Measurements from ENCODE around the gene MFSD12.

The MFSD12 gene

DNA sequence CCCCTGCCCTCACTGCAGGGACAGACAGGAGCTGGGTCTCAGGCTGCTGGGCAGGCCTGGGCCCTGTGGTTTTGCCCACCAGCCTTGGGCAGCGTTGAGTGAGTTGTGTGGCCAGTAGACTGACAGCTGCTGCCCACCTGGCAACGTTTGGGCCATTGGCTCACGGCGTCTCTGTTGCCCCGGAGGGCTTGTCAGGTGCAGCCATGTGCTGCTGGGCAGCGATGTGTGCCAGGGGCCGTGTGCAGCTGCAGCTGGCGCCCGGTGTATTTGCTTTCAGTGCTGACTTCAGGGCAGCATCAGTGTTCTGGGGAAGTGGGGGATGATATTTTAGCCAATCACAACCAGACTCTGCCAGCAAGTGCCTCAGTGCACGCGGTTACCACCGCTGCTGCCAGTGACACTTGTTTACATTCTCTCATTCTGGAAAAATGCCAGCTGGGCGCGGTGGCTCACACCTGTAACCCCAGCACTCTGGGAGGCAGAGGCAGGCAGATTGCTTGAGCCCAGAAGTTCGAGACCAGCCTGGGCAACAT lies 40.6 kb downstream of the MFSD12 start:
- no peak overlapping the region for H3K4me3 ChIP-seq (ENCODE audit: low read depth, low read length)
- TF ChIP-seq MYC (IDR thresholded peaks at IDR 0.05; ENCODE audit: low read depth, low read length) (no peak), POLR2A (IDR thresholded peaks at IDR 0.05; ENCODE audit: extremely low read depth, insufficient read length) (no peak)
- TF ChIP-seq, protein P1, sequence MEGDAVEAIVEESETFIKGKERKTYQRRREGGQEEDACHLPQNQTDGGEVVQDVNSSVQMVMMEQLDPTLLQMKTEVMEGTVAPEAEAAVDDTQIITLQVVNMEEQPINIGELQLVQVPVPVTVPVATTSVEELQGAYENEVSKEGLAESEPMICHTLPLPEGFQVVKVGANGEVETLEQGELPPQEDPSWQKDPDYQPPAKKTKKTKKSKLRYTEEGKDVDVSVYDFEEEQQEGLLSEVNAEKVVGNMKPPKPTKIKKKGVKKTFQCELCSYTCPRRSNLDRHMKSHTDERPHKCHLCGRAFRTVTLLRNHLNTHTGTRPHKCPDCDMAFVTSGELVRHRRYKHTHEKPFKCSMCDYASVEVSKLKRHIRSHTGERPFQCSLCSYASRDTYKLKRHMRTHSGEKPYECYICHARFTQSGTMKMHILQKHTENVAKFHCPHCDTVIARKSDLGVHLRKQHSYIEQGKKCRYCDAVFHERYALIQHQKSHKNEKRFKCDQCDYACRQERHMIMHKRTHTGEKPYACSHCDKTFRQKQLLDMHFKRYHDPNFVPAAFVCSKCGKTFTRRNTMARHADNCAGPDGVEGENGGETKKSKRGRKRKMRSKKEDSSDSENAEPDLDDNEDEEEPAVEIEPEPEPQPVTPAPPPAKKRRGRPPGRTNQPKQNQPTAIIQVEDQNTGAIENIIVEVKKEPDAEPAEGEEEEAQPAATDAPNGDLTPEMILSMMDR (IDR thresholded peaks at IDR 0.05; ENCODE audit: low read depth, low read length): no peak
- TF ChIP-seq, protein P2, sequence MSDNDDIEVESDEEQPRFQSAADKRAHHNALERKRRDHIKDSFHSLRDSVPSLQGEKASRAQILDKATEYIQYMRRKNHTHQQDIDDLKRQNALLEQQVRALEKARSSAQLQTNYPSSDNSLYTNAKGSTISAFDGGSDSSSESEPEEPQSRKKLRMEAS (IDR thresholded peaks at IDR 0.05; ENCODE audit: low read depth, low read length): no peak
- DNase-seq (ENCODE audit: low read depth): no peak

DNA sequence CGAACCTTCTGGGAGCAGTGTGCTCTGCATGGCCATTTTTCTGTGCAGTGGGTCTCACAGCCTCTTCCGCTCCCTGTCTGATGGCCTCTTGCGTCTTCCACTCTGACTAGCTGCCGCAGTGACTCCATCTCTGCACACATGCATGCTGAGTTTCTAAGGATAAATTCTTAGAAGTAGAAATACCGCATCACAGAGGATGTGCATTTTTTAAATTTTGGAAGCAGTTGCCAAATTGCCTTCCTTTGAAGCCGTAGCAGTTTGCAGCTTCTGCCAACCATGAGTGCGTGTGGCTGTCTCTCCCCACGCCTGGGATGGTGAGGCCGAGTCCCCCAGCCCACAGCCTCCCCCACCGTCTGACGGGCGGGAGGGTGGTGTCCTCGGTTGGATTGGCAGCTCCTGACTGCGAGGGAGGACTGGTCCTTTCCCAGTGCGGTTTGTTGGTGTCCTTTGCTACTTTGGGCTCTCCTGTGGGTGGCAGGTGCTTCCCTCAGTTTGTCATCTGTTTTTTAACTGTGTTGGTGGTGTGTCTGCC lies 41.4 kb downstream of the MFSD12 start:
- DNase-seq (ENCODE audit: low read depth): no peak
- TF ChIP-seq, protein P2 (IDR thresholded peaks at IDR 0.05; ENCODE audit: low read depth, low read length): no peak
- no peak for TF ChIP-seq MYC (IDR thresholded peaks at IDR 0.05; ENCODE audit: low read depth, low read length)
- TF ChIP-seq, protein P1 (IDR thresholded peaks at IDR 0.05; ENCODE audit: low read depth, low read length): no peak
- no peak for TF ChIP-seq POLR2A (IDR thresholded peaks at IDR 0.05; ENCODE audit: extremely low read depth, insufficient read length)
- H3K4me3 ChIP-seq (ENCODE audit: low read depth, low read length): no peak overlapping the region

DNA sequence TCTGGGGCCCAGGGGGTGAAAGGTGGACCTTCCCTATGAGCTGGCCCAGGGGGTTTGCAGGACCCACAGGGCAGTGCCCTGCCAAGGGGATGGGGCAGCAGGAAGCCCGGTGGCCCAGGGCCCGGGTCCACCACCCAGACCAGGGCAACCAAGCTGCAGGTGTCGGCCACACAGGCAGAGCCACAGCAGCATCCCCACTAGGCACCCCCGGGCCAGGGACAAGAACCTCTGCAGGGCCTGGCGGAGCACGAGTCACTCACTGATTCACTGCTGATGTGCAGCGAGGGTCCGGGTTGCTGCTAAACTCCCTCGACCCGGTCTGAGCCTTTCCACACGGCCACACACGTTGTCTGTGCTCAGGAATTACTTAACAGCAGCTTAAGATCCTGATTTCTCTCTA lies 42.5 kb downstream of the MFSD12 start:
- DNase-seq (ENCODE audit: low read depth): no peak
- TF ChIP-seq, protein P1 (IDR thresholded peaks at IDR 0.05; ENCODE audit: low read depth, low read length): no peak
- TF ChIP-seq, protein P2 (IDR thresholded peaks at IDR 0.05; ENCODE audit: low read depth, low read length): no peak
- no peak for TF ChIP-seq POLR2A (IDR thresholded peaks at IDR 0.05; ENCODE audit: extremely low read depth, insufficient read length)
- no peak for TF ChIP-seq MYC (IDR thresholded peaks at IDR 0.05; ENCODE audit: low read depth, low read length)
- no peak overlapping the region for H3K4me3 ChIP-seq (ENCODE audit: low read depth, low read length)

DNA sequence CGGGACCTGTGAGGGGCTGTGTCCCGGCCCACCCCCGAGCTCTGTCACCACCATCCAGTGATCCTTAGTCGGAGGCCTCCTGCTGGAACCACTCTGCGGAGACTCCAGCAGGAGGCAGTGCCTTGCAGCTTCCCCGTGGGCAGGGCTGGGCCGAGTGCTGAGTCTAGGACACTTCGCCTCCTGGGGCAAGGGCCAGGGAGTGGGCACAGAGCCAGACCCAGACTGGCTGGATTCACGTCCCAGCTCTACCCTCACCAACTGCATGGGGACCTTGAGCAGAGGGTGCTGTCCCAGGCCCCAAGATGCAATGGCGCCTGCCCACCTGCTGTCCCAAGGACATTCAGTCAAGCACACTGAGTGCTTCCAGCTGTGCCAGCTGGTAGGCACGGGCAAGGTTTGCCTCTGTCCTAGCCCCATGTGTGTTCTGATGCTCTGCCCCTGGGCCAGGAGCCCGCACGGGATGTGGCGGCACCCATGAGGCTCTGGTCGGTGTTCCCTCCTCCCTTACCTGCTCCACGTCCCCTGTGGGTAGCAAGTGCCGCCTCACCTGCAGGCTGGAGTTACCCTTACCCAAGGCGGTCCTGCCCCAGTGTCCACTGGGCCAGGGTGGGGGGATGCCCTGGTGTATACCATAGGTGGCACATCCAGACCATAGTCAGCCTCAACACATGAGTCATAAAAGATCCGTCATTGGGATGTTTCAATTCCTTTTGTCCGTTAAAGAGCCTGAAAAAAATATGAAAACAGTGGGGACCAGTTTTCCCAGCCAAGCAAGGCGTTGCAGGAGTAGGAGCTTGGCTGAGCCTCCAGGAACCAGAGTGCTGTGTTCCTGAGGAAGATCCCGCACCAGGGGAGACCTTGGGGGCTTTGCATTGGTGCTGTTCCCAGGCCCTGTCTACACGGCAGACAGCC lies 43.9 kb downstream of the MFSD12 start:
- no peak for DNase-seq (ENCODE audit: low read depth)
- TF ChIP-seq, protein P1 (IDR thresholded peaks at IDR 0.05; ENCODE audit: low read depth, low read length): no peak
- TF ChIP-seq MYC (IDR thresholded peaks at IDR 0.05; ENCODE audit: low read depth, low read length) (no peak), POLR2A (IDR thresholded peaks at IDR 0.05; ENCODE audit: extremely low read depth, insufficient read length) (no peak)
- TF ChIP-seq, protein P2 (IDR thresholded peaks at IDR 0.05; ENCODE audit: low read depth, low read length): no peak

DNA sequence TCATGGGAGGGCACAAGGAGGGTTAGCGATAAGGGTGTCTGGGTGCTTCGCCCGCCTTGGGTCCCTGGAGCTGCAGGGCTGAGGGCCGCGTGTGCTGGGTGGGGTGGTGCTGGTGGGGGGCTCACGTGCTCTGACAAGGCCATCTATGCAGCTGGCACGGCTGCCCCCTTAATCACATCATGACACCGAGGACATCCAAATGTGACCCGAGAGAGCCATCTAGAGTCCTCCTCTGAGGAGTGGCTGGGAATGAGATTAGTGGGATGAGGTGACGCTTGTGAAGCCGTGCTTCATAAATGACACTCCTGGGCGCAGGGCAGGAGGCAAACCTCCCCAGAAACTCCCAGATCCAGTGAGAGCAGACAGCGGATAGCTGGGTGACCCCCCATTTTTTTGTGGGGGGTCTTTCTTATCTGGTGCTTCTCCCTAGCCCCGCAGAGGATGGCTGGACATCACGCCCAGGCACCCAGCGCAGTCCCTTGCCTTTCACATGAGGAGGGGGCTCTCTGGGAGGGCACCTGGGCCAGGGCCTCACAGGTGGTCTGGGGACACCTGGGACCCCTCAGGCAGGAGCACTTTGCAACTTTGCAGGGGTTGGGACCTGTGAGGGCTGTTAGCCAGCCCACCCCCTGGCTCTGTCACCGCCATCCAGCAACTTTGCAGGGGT lies 44.7 kb downstream of the MFSD12 start:
- DNase-seq (ENCODE audit: low read depth): no peak
- TF ChIP-seq MYC (IDR thresholded peaks at IDR 0.05; ENCODE audit: low read depth, low read length) (no peak), POLR2A (IDR thresholded peaks at IDR 0.05; ENCODE audit: extremely low read depth, insufficient read length) (no peak)
- TF ChIP-seq, protein P2 (IDR thresholded peaks at IDR 0.05; ENCODE audit: low read depth, low read length): no peak
- TF ChIP-seq, protein P1 (IDR thresholded peaks at IDR 0.05; ENCODE audit: low read depth, low read length): no peak
- no peak overlapping the region for H3K4me3 ChIP-seq (ENCODE audit: low read depth, low read length)

More for the DNA sequence above, 43.9 kb downstream of the MFSD12 start:
- no peak overlapping the region for H3K4me3 ChIP-seq (ENCODE audit: low read depth, low read length)
